Measurements from ENCODE around the gene TOR4A.

GRCh38 chr9:137299203-137299565 lies 21.7 kb downstream of the TOR4A start:
- TF ChIP-seq CTCF (conservative IDR thresholded peaks at IDR 0.05; ENCODE audit: low read depth, low read length) (no peak), EZH2 (IDR thresholded peaks at IDR 0.05; ENCODE audit: low read length, unreplicated experiment) (no peak)
